Glutamatergic neuron (in vitro differentiated cells): ENCODE results near the gene LRRFIP1. TPM values are rescaled to one million over a fixed set of nuclear protein-coding genes. Genes with fewer than 3 reads are reported as not detected.

Experiments used
- DNase-seq: peaks from one replicate; pipeline ENCODE4 v3.0.0; 2022
- H3K27ac Mint-ChIP-seq: one replicate; pipeline ENCODE4 v1.8.0; 2020; ENCODE audit warnings: mild to moderate bottlenecking, mixed read lengths, inconsistent platforms; ENCODE audit not compliant: unreplicated experiment
- H3K27me3 Mint-ChIP-seq: one replicate; pipeline ENCODE4 v1.8.0; 2020; ENCODE audit warnings: mild to moderate bottlenecking, moderate library complexity, mixed read lengths, inconsistent platforms; ENCODE audit not compliant: unreplicated experiment
- H3K36me3 Mint-ChIP-seq: one replicate; pipeline ENCODE4 v1.8.0; 2020; ENCODE audit warnings: mild to moderate bottlenecking, mixed read lengths, inconsistent platforms; ENCODE audit not compliant: unreplicated experiment
- H3K4me1 Mint-ChIP-seq: one replicate; pipeline ENCODE4 v1.8.0; 2020; ENCODE audit warnings: mild to moderate bottlenecking, low read depth, mixed read lengths, inconsistent platforms; ENCODE audit not compliant: unreplicated experiment
- H3K4me3 Mint-ChIP-seq: one replicate; pipeline ENCODE4 v1.8.0; 2020; ENCODE audit warnings: mild to moderate bottlenecking, mixed read lengths, inconsistent platforms; ENCODE audit not compliant: unreplicated experiment
- H3K9me3 Mint-ChIP-seq: one replicate; pipeline ENCODE4 v1.8.0; 2020; ENCODE audit warnings: mild to moderate bottlenecking, moderate library complexity, mixed read lengths, inconsistent platforms; ENCODE audit not compliant: unreplicated experiment
- CTCF ChIP-seq: fragments of 200-600 bp; sonication (generic); IDR thresholded peaks from one replicate; pipeline ENCODE4 v1.5.0; 2021; ENCODE audit not compliant: partially characterized antibody, unreplicated experiment
- total RNA-seq: library from RNA; stranded (reverse); fragmentation: NEBNext Ultra II Directional; extraction: Animal tissue kit (Norgen Biotek cat#: 25700); gene quantifications from one replicate; pipeline ENCODE4 v1.2.1, GENCODE V29; 2021; ENCODE audit not compliant: unreplicated experiment

LRRFIP1 gene
- total RNA-seq, 1 donor from 2014 or later, result 112 TPM

DNA sequence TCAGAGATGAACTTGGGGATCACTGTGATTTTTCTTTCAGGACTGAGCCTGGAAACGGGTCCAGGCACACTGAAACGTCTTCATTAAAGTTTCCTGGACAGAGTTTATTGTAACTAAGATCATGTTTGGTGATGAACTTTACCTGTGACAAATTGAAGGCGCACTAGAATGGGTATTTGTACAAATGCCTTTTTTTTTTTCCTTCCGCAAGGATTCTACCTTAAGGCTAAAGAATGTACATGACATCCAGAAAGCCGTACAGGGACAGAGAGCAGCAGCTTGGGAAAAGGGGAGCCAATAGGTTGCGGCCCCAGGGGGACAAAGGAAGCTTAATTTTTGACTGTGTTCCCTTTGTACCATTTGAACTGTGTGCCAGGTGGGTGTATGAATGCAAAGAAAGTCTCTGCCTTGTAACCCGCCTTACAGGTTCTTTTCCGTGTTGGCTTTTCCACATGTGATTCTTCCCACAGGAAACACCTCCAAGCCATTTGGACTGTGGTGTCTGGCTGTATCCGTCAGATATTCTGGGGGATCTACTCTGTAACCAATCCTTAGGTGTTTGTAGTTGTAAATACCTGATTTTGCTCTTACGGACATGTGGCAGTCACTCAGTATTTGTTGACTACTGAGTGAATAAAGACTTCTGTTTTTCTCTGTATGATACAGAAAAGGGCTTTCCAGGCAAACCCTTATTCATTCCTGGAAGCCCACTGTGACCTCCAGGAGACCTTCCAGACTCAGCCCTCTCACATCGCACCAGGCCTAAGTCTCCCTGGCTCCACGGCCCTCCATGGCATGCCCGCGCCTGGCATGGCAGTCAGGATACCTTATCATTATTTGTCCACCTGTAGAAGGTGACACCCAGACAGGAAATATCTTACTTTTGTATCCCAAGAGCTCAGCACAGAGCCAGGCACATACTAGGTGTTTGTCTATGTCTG, 1.1 kb downstream of the LRRFIP1 start:
- H3K4me1 Mint-ChIP-seq, result peaks cover 19% of the 10 kb centered on the region
- H3K36me3 Mint-ChIP-seq, result no peaks in the 10 kb centered on the region
- DNase-seq, result no peak
- peaks cover 18% of the 10 kb centered on the region for H3K27me3 Mint-ChIP-seq
- peak overlapping the region; percentile 72 for H3K27ac Mint-ChIP-seq
- peaks cover 12% of the 10 kb centered on the region for H3K9me3 Mint-ChIP-seq
- H3K4me3 Mint-ChIP-seq, result peak overlapping the region; percentile 91
- no peak for TF ChIP-seq CTCF

- no peak for DNase-seq
- H3K27me3 Mint-ChIP-seq, result peaks cover 15% of the 10 kb centered on the region
- peaks cover 19% of the 10 kb centered on the region for H3K4me1 Mint-ChIP-seq
- H3K4me3 Mint-ChIP-seq, result peak overlapping the region; percentile 52
- H3K27ac Mint-ChIP-seq, result no peak overlapping the region
- no peak for TF ChIP-seq CTCF
- H3K9me3 Mint-ChIP-seq, result peaks cover 12% of the 10 kb centered on the region
- peaks cover 2% of the 10 kb centered on the region for H3K36me3 Mint-ChIP-seq
These were observed 1.8 kb downstream of the LRRFIP1 start for GRCh38 chr2:237629188-237629534.

- Mint-ChIP-seq H3K36me3 (peaks cover 8% of the 10 kb centered on the region), H3K4me3 (no peak overlapping the region), H3K27me3 (peaks cover 15% of the 10 kb centered on the region), H3K27ac (no peak overlapping the region), H3K9me3 (peaks cover 12% of the 10 kb centered on the region), H3K4me1 (peaks cover 19% of the 10 kb centered on the region)
- DNase-seq, result no peak
- no peak for TF ChIP-seq CTCF
These were observed 2.4 kb downstream of the LRRFIP1 start for GRCh38 chr2:237629739-237630138.

DNA sequence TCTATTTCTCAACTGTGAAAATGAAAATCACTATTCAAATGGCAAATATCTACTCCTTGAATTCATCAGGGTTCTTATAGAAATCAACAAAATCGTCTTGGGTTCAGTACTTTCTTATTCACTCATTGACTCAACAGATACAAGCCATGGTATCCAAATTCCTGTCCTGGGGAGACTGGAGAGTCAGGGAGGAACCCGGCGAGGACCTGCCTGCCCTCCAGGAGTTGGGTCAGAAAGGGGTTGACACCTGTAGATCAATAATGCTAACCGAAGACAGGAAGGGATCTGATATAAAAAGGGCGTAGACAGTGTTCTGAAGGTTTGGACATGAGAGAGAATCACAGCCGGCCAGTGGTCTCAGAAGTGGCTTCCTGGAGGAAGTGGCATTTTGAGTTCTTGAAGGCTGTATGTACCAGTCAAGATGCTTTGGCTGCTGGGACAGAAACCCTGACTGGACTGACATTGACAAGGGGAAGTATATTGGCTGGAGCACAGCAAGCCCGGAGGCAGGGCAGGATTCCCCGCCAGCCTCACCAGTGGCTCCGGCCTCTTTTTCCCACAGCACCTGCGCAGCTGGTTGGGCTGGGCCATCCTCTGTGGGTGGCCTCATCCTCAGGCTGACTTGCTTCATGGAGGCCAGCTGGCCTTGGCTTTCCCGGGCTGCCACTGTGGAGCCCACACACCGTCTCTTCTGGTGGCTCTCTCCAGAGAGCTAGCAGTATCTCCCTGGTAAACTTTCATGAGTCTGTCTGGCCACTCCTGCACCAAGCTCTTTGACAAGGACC, 3.0 kb downstream of the LRRFIP1 start:
- H3K4me1 Mint-ChIP-seq, result peaks cover 15% of the 10 kb centered on the region
- DNase-seq, result no peak

More for the DNA sequence above, 3.0 kb downstream of the LRRFIP1 start:
- Mint-ChIP-seq H3K27me3 (peaks cover 11% of the 10 kb centered on the region), H3K9me3 (peaks cover 12% of the 10 kb centered on the region), H3K36me3 (peaks cover 13% of the 10 kb centered on the region), H3K27ac (no peak overlapping the region), H3K4me3 (no peak overlapping the region)
- TF ChIP-seq CTCF, result no peak
